Body of pancreas (tissue), 4 donors: Measurements from ENCODE around the gene ZNF839.

Source experiments
- POLR2A ChIP-seq, 3 donors: fragments of 450-650 bp; IDR thresholded peaks; one replicate each; pipeline ENCODE4 v1.6.1; 2016; ENCODE audit warnings: antibody characterized with exemption in 3 of 3, mild to moderate bottlenecking in 2 of 3
- TF ChIP-seq, protein P1 (sequence below), 7 experiments: fragments of 450-650 bp in 4 of 7; fragments of 200-600 bp in 3 of 7; sonication (generic) in 3 of 7; IDR thresholded peaks; one replicate each; pipeline ENCODE4 v1.5.1; 2016 to 2019; ENCODE audit warnings: antibody characterized with exemption in 7 of 7

DNA sequence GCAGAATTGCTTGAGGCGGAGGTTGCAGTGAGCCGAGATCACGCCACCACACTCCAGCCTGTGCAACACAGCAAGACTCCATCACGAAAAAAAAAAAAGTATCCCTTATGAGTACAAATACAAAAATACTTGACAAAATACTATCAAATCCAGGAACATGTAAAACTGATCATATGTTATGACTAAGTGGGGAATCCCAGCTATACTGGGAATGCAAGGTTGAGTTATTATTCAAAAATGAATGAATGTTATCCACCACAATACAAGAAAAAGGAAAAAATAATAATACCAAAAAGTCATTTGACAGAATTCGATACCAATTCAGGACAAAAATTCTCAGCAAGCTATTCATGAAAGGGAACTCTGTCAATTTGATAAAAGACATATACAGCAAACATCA, 47.2 kb upstream of the ZNF839 start:
- TF ChIP-seq, protein P1, sequence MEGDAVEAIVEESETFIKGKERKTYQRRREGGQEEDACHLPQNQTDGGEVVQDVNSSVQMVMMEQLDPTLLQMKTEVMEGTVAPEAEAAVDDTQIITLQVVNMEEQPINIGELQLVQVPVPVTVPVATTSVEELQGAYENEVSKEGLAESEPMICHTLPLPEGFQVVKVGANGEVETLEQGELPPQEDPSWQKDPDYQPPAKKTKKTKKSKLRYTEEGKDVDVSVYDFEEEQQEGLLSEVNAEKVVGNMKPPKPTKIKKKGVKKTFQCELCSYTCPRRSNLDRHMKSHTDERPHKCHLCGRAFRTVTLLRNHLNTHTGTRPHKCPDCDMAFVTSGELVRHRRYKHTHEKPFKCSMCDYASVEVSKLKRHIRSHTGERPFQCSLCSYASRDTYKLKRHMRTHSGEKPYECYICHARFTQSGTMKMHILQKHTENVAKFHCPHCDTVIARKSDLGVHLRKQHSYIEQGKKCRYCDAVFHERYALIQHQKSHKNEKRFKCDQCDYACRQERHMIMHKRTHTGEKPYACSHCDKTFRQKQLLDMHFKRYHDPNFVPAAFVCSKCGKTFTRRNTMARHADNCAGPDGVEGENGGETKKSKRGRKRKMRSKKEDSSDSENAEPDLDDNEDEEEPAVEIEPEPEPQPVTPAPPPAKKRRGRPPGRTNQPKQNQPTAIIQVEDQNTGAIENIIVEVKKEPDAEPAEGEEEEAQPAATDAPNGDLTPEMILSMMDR (IDR thresholded peaks at IDR 0.05): no peak
- TF ChIP-seq POLR2A (IDR thresholded peaks at IDR 0.05): no peak
